GM12892 (cell line): Measurements from ENCODE around the gene DNMT3A.

Source experiments
- POLR2A ChIP-seq: IDR thresholded peaks from 2 replicates; pipeline ENCODE4 v1.6.1; 2011; ENCODE audit warnings: low read depth, low read length, control low read depth
- POLR2AphosphoS5 ChIP-seq: IDR thresholded peaks from 2 replicates; pipeline ENCODE4 v1.6.1; 2011; ENCODE audit warnings: low read depth, low read length, control low read depth
- TAF1 ChIP-seq: IDR thresholded peaks from 2 replicates; pipeline ENCODE4 v1.6.1; 2011; ENCODE audit warnings: low read depth, mild to moderate bottlenecking, control low read depth, low read length, borderline replicate concordance

- TF ChIP-seq POLR2A (no peak), POLR2AphosphoS5 (no peak), TAF1 (no peak)
Measured at GRCh38 chr2:25310965-25311864, 30.5 kb downstream of the DNMT3A start.
